Mucosa of gallbladder (tissue), 1 donor: Measurements from ENCODE around the gene POU6F2. TPM values are rescaled to one million over a fixed set of nuclear protein-coding genes. Genes with fewer than 3 reads are reported as not detected.

Experiments used
- DNase-seq: peaks from one replicate; pipeline ENCODE4 v3.0.0-alpha.2; 2020; ENCODE audit warnings: low spot score
- total RNA-seq: library from RNA; stranded (reverse); gene quantifications from one replicate; pipeline ENCODE4 v1.2.1, GENCODE V29; 2021
- donor health status: DM: no; HTN: no; CAD: no.

The POU6F2 gene
- total RNA-seq, 1 donor from 2014 or later, result 7.9 TPM

DNA sequence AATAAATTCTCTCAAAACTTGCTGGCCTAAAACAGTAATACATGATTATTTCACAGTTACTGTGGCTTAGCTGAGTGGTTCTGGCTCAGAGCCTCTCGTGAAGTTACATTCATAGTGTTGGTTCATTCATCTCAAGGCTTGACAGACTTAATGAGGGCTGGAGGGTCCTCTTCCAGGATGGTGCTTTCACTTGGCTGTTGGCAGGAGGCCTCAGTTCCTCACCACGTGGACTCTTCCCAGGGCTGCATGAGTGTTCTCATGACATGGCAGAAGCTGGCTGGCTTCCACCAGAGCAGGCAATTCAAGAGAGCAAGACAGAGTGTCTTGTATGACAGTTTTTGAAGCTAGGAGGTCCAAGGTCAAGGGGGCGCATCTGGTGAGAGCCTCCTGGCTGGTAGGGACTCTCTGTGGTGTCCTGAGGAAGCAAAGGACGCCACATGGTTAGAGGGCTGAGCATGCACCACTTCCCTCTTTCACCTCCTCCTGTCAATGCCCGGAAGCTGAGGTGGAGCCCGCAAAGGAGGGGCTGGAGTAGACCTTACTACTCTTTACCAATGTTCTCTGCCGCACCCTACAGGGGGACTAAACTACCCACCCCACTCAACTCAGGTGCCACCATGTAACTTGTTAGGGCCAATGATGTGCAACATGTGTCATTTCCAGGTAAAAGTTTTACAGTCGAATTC is 530.3 kb downstream of the POU6F2 start:
- no peak for DNase-seq

DNA sequence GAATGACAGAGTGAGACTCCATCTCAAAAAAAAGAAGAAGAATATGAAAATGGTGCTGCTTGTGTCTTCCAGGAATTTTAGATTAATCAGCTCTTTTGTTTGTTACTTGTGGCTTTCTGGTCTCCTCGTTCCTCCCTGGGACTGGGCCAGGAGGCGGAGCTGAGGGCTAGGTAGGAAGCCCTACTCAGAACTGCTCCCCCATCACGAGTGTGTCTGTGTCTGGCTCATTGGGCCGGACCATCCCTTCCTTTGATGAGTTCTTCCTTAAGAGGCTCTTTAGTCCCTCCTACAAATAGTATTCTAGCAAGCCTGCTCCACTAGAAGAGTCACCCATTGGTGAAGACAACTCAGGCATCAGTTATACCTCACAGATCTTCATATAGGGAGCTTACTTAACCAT is 531.7 kb downstream of the POU6F2 start:
- DNase-seq, result no peak

DNA sequence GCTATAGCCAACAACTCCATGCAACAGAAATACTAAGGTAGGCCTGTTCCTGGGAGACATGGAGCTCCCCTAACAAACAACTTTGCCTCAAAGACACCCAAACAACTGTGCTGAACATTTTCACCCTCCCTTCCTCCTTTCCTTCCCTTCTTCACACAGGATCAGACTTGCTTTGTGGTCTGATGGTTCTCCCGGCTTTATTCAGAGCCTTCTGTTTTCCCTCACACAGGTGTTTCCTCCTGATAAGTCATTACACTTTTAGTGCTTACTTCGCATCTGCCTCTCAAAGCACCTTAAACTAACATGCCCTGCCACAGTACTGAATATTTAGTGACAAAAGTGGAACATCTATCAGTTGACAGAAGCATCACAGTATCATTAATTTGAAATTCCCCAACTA is 532.2 kb downstream of the POU6F2 start:
- no peak for DNase-seq

DNA sequence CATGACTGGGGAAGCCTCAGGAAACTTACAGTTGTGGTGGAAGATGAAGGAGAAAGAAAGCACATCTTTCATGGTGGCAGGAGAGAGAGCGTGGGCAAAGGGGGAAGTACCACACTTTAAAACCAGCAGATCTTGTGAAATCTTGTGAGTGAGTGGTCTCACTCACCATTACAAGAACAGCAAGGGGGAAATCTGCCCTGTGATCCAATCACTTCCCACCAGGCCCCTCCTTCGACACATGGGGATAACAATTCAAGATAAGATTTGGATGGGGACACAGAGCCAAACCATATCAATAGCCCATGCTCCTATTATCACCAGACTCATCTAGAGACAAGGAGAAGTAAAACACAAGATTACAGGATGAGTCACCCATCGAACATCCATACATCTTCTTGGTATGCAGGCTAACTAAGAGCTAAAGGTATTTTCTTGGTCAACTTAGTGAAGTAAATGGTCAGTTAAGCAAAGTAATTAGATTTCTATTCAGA is 533.2 kb downstream of the POU6F2 start:
- no peak for DNase-seq

DNA sequence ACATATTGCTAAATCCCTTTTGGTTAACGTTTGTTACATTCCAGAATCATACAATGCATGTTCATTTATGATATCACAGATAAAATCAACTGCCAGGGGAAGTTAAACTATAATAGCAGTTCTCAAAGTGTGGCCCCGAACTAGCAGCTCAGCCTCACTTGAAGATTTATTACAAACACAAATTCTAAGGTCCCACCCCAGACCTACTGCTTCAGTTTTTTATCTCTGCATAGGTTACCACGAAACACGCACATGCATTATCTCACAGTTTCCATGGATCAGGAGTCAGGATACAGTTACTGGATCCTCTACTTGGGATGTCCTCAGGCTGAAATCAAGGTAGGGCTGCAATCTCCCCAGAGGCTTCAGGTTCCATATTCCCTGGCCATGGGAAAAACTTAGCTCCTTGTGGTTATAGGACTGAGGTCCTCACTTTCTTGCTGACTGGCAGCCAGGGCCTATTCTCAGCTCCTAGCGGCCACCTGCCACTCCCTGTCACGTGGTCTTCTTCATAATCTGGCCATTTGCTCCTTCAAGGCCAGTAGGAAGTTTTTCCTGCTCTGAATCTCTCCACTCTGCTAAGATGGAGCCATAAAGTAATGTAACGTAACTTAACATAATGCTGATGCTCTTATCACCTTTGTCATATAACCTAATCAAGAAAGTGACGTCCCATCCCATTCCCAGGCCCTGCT is 538.0 kb downstream of the POU6F2 start:
- no peak for DNase-seq

DNA sequence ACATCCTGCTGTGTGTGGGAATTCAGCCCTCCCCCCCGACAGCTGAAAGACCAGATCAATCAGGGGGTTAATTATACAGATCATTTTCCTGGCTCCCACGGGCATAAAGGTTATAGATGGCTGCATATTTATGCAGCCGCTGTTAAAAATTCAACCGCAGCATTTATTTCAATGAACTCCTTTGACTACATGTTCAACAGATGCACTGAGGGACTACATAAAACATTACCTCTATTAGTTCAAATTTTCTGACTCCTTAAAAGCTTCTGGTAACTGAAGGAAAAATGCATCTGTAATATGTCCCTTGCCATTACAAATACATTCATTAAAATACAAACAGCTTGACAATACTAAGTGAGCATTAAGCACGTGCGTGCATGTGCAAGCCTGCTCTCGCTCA is 538.8 kb downstream of the POU6F2 start:
- no peak for DNase-seq

DNA sequence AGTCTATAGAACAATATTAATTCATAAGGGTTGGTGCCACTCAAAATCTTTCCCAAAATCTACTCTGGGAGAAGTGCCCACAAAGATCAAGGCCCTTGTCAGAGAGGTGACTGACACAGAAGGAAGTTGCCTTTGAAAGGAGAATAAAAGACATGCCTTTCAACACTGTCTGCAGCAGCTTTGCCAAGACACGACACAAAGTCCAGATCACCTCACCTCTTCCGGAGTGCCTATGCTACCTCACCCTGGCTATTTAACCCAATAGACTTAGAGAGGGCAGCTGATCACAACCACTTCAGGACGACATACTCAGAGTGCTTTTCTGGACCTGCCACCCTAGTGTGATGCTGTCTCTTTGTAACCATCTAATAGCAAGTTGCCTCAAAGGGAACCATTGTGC is 539.5 kb downstream of the POU6F2 start:
- DNase-seq, result peak; percentile 34

Other genes starting within 250 kb of the POU6F2 start
- 103 TPM for gene VPS41, start 68.7 kb upstream of the POU6F2 start, total RNA-seq